GF-D8 (cell line): Measurements from ENCODE around the gene TEX19.
"Not testable (repeated sequence)": the region's sequence is repeated elsewhere in the genome, so short reads cannot be mapped to it uniquely, and the experiment has no call there.

Experiments
- DNase-seq: peaks from one replicate; lab custom pipeline; 2025; lab: John Stamatoyannopoulos, UW

TEX19 gene

GRCh38 chr17:82411396-82412053, 52.5 kb downstream of the TEX19 start:
- DNase-seq: no peak

GRCh38 chr17:82412081-82412480, 53.0 kb downstream of the TEX19 start:
- DNase-seq: not testable (repeated sequence)

- DNase-seq: no peak
Measured at GRCh38 chr17:82412535-82413520, 53.8 kb downstream of the TEX19 start.
